Activated CD8-positive, alpha-beta memory T cell treated with anti-CD3 and anti-CD28 coated beads for 48 hours (primary cell): ENCODE data around the gene C10orf105.

Source experiments
- DNase-seq, 3 experiments: peaks; one replicate each; pipeline ENCODE4 v3.0.0-alpha.2; 2020; ENCODE audit warnings: low read depth in 2 of 3, low spot score in 2 of 3

C10orf105 gene

DNA sequence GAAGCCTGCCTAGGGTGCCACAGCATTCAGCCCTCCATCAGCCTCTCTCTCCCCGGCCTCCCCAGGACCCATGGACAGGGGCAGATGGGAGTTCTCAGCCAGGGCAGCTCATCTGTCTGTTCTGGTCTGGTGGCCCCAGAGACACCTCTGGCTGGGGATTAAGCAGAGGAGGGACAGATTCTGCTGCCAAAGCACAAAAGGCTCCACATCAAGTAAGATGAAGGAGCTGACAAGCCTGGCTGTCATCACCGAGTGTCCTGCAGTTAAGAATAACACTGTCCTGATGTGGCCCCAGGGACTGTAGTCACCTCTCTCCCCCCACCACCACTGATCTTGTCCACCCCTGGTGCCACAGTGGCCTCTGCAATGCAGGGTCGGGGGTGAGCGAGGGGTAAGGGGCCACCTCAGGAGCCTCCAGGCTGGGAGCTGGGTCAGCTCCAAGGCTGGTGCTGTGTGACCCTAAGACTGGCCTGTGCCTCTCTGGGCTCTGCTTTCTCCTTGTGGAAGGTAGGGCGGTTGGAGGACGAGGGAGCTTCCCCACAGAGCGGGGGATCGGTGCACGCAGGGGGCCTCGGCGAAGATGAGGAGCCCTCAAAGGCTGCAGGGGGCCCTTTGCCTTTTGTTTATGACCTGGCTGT lies 18.7 kb downstream of the C10orf105 start:
- DNase-seq = no peak

GRCh38 chr10:71698737-71699136 lies 20.8 kb downstream of the C10orf105 start:
- no peak for DNase-seq

DNA sequence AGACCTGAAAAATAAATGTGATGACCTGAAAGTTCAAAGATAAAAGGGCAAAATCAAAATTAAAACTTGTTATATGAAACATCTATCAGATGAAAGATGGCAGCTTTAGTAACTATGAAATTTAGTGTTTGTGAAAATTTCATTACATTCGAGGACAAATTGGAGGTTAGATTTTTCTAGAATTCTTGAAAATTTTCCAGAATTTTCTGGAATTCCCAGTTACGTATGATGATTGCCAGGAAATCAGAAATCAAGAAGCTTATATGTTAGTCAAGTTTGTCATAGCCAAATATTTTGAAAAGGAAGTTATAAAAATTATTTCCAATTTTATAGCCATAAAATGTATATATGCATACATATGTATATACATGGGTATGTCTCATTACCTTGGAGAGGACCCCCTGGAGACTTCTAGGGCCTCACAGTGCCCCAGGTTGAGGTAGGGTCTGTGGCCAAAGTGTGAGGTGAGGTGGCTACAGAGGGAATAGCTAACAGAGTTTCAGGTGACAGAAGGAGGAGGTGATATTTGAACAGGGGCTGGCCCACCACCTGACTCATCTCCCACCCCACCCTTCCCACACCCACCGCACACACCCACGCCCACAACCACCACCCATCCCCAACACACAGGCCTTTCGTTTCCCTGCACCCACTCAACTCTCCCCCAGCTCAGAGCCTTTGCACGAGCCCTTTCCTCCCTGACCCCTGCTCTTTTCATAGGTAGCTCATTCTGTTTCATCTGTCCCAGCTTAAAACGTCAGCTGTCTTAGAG lies 21.5 kb downstream of the C10orf105 start:
- peak; percentile 52 to 61 (median 55) for DNase-seq

DNA sequence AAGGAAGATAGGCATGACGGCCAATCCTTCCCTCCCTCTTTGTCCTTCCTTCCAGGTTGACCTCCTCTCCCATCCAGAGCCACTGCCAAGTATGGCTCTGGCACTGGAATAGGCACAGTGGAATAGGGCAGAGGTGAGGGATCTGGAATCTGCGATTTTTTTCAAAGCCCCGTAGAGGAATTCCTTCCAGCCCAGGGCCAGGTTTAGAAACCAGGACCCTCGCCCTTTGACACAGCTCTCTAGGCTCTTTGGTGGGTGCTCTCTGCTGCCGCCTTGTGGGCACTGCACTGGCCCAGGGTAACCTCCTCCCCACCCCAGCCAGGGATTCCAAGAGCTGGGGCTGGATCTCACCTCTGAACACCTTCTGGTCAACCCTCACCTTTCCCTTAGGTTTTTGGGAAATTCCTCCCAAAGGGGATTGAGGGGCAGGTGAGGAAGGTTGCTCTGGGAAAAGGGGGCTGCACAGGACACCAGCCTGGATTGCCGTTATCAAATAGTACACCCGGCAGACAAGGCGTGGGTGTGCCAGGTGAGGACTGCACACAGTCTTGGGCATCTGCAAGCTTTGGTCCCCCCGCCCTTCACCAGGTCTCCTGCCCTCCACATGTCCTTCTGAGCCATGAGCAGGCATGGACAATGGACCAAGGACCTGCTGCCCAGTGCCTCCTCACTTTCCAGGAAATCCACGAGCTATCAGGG lies 22.8 kb downstream of the C10orf105 start:
- peak in 2 of 3 experiments; percentile 39 to 50 for DNase-seq

GRCh38 chr10:71695502-71696476 lies 23.8 kb downstream of the C10orf105 start:
- no peak for DNase-seq

- no peak for DNase-seq
Measured at GRCh38 chr10:71694567-71694968, 25.0 kb downstream of the C10orf105 start.

GRCh38 chr10:71694039-71694501 lies 25.5 kb downstream of the C10orf105 start:
- DNase-seq = no peak

GRCh38 chr10:71693377-71693776 lies 26.2 kb downstream of the C10orf105 start:
- DNase-seq = no peak

DNA sequence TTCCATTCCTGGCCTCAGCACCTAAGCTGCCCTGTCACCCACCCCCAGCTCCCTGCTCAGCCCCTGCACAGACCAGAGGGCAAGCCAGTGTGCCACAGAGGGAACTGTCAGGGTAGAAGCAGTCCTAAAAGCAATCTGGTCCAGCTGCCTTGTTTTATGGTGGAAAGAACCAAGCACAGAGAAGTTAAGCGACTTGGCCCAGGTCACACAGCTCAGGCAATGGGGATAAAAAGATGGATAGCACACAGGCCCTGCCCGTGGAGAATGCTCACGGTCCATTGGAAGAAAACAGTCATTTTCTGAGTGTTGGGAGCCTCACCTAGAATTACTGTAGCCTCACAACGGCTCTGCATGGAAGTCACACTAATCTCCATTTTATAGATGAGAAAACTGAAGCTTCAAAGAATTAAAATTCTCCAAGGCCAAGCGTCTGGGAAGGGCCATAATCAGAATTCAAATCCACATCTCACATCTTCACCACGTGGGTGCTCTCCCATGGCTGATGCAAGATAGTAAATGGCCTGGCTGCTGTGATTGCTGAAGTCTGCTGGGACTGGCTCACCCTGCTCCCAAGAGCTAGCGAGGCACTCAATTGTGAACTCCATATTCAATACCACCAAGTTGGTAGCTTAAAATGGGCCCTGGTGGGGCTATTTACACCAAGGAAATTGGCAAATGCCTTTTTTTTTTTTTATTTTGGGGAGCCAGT lies 26.8 kb downstream of the C10orf105 start:
- no peak for DNase-seq

DNA sequence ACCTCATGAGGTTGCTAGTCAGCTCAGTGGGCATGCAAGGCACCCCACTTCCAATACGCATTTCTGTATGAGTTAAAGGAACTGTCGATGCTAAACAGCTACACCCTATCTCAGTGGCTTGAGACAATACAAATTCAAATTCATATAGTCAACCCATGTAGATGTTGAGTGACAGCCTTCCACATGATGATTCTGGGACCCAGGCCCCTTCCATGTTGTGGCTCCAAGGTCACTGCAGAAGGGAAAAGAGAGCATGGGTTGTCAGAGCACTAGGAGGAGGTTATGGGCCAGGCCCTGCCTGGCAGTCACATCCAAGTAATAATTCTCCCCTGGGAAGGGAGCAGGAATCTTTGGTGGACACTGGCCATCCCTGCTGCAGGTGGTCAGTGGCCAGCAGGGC lies 28.2 kb downstream of the C10orf105 start:
- no peak for DNase-seq

- no peak for DNase-seq
Measured at GRCh38 chr10:71690094-71690720, 29.4 kb downstream of the C10orf105 start.

DNA sequence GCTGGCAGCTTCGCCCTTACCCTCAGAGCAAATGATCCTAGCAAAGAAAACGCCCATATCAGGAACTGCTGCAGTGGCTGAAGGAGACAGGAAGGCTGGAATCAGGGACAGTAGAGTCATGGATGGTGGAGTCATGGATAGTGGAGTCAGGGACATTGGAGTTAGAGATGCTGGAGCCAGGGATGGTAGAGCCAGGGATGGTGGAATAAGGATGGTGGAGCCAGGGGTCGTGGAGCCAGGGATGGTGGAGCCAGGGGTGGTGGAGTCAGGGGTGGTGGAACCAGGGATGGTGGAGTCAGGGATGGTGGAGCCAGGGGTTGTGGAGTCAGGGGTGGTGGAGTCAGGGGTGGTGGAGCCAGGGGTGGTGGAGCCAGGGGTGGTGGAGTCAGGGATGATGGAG lies 31.3 kb downstream of the C10orf105 start:
- DNase-seq = no peak

DNA sequence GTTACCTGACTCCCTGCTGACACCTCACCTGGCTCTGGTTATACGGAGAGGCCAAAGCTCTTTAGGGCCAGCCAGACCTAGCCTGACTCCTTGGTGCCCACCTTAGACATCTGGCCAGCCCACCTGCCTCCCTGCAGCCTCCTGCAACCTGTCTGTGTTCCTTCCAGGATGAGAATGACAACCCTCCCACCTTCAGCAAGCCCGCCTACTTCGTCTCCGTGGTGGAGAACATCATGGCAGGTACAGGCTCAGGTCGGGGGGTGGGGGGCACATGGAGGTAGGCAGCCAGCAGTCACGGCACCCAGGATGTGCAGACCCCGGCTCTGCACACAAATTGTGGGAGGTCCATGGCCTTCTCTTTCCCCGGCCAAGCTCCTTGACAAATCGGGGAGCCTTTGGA lies 32.1 kb downstream of the C10orf105 start:
- no peak for DNase-seq

DNA sequence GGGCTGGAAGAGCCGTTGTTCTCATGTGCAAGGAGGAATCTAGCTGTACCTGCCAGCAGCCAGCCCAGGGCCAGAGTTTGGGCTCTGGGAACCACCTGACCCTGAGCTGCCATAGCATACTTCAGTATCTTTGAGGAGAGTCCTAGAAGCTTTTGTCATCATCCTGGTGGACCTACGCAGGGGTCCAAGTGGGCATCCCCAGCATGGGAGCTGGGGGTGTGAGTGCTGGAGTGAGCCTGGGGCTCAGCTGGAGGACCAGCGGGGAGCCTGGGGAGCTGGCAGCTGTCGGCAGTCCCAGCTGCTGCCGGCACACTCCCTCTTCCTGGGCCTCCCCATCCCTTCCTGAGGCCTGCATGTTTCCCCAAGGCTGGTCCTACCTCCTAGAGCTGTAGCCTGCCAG lies 32.5 kb downstream of the C10orf105 start:
- DNase-seq = no peak

- DNase-seq = no peak
Measured at GRCh38 chr10:71685554-71686232, 33.9 kb downstream of the C10orf105 start.

- no peak for DNase-seq
Measured at GRCh38 chr10:71684356-71685173, 35.0 kb downstream of the C10orf105 start.

GRCh38 chr10:71683301-71683700 lies 36.3 kb downstream of the C10orf105 start:
- DNase-seq = no peak

- DNase-seq = no peak
Measured at GRCh38 chr10:71681977-71682376, 37.6 kb downstream of the C10orf105 start.
